ENCODE results near the gene SLC16A11.

The SLC16A11 gene

DNA sequence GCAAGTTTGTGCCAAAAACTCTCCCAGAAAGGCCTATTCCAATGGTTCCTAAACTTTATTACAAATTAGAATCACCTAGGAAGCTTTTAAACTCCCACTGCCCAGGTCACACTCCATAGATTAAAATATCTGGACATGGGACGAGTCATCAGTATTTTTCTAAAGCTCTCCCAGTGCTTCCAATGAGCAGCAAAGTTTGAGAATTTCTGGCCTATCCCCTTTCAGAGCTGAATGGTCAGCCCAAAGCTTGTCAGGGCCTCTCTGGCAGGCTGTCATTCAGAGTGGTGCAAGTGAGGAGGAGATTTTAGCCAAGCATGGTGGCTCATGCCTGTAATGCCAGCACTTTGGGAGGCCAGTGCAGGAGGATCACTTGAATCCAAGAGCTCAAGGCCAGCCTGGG is 18.6 kb downstream of the SLC16A11 start:
- TF ChIP-seq, protein P1, sequence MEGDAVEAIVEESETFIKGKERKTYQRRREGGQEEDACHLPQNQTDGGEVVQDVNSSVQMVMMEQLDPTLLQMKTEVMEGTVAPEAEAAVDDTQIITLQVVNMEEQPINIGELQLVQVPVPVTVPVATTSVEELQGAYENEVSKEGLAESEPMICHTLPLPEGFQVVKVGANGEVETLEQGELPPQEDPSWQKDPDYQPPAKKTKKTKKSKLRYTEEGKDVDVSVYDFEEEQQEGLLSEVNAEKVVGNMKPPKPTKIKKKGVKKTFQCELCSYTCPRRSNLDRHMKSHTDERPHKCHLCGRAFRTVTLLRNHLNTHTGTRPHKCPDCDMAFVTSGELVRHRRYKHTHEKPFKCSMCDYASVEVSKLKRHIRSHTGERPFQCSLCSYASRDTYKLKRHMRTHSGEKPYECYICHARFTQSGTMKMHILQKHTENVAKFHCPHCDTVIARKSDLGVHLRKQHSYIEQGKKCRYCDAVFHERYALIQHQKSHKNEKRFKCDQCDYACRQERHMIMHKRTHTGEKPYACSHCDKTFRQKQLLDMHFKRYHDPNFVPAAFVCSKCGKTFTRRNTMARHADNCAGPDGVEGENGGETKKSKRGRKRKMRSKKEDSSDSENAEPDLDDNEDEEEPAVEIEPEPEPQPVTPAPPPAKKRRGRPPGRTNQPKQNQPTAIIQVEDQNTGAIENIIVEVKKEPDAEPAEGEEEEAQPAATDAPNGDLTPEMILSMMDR (IDR thresholded peaks at IDR 0.05; ENCODE audit: low read depth, low read length) = no peak
- no peak for DNase-seq (ENCODE audit: low read depth in 2 of 2)
- no peak overlapping the region for H3K4me3 ChIP-seq (replicated peaks in 1 of 2; ENCODE audit: low read depth in 2 of 2, low read length in 2 of 2)

DNA sequence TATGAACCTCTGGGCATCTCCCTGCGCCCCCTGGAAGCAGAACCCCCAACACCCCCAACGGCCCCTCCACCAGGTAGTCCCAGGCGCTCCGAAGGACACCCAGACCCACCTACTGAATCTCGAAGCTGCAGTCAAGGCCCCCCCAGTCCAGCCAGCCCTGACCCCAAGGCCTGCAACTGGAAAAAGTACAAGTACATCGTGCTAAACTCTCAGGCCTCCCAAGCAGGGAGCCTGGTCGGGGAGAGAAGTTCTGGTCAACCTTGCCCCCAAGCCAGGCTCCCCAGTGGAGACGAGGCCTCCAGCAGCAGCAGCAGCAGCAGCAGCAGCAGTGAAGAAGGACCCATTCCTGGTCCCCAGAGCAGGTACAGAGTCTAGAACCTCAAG is 19.5 kb downstream of the SLC16A11 start:
- H3K4me3 ChIP-seq (replicated peaks in 1 of 2; ENCODE audit: low read depth in 2 of 2, low read length in 2 of 2) = no peak overlapping the region
- TF ChIP-seq, protein P1 (IDR thresholded peaks at IDR 0.05; ENCODE audit: low read depth, low read length) = no peak
- DNase-seq (ENCODE audit: low read depth in 2 of 2) = no peak

DNA sequence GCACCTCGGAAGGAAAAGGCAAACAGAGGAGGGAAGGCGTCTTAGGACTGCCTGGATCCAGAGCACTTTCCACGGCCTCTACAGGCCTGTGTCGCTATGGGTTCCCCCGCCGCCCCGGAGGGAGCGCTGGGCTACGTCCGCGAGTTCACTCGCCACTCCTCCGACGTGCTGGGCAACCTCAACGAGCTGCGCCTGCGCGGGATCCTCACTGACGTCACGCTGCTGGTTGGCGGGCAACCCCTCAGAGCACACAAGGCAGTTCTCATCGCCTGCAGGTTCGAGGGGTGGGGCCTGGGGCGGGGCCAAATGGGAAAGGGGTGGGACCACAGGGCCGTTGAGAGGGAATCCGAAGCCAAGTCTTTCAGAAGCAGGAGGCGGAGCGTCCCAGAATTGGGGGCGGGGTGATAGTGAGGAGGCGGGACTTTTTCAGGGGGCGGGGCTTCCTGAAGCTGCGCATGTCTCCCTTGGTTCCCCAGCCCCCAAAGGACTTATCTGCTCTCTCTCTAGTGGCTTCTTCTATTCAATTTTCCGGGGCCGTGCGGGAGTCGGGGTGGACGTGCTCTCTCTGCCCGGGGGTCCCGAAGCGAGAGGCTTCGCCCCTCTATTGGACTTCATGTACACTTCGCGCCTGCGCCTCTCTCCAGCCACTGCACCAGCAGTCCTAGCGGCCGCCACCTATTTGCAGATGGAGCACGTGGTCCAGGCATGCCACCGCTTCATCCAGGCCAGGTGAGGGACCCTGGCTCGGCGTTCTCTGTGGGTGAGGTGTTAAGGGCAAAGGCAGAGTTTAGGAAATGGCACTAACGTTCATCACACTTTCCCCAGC is 20.1 kb downstream of the SLC16A11 start:
- TF ChIP-seq, protein P1 (IDR thresholded peaks at IDR 0.05; ENCODE audit: low read depth, low read length) = no peak
- DNase-seq (ENCODE audit: low read depth in 2 of 2) = peak; percentile 91 to 95
- H3K4me3 ChIP-seq (replicated peaks in 1 of 2; ENCODE audit: low read depth in 2 of 2, low read length in 2 of 2) = peak overlapping the region; percentile 25 to 43

DNA sequence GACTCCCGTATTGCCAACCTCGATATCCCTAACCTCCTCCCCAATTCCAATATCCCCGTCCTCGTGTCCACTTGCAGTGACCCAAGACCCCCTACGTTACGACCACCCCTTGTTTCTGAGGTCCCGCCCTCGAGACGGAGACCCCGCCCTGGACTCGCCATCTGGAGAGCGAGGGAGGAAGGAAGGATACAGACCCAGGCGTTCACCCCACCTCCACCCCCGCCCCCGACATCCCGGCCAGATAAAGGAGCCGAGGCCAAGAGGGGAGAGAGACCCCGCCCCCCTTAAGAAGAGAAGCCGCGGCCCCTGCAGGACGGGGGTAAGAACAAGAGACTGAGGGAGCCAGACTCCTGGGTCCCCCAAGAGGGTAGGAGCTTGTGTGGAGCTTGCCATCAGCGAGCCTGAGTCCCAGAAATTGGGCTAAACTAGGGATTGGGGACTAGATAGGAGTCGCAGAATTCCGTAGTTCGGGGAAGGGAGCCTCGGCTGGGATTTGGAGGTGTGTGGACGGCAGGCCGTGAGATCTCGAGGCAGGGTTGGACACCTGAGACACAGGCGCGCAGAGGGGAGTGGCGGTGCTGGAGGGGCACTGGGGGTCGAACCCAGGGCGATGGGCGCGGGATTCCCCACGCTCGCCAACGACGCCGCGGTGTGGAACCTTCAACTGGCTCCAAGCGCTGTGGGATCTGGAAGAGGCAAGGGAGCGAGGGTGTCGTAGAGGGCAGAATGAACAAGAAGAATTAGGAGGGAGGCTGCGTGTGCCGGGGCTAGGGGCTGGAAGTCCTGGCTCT is 20.9 kb downstream of the SLC16A11 start, which contains the start of gene BCL6B:
TSS of gene BCL6B (plus strand) at position 270 of the 791 bp plus-strand sequence. CDS start 622 bp downstream, outside the sequence.
- DNase-seq (ENCODE audit: low read depth in 2 of 2) = no peak
- TF ChIP-seq, protein P1 (IDR thresholded peaks at IDR 0.05; ENCODE audit: low read depth, low read length) = no peak
- H3K4me3 ChIP-seq (replicated peaks in 1 of 2; ENCODE audit: low read depth in 2 of 2, low read length in 2 of 2) = peak within 1 kb of the TSS; percentile 25 to 43

DNA sequence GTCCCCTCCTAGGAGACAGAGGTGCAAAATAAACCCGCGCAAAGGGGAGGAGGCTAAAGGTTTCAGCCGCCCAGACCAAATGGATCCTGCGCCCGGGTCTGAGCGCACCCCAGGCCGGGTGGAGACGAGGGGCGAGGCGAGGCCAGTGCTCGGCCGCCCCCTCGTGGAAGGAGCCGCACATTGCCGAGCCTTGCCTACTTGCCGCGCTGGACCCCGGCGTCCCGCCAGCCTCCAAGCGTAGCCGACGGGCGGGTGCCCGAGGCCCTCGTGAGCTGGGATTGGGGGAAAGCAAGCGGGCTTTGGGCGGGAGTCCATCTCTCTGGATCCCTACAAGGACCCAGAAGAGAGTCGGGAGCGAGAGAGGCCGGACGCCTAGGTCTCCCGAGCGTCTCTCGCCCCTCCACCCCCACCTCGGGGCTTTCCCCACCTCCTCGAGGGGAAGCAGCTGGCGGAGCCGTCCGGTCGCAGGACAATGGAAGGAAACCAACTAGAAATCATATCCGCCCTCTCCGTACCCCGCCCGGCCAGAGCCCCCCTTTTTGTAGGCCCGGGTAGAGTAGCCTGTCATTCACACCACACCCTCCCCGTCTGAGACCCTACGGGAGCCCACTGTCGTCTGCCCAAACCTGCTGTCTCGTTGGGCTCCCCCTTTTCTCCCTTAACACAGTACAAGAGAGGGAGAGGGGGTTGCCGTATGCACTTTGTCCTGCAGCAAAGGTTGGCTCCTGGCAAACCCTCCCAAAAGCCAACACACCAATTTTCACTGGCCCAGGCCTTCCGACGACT is 21.7 kb downstream of the SLC16A11 start:
- TF ChIP-seq, protein P1 (IDR thresholded peaks at IDR 0.05; ENCODE audit: low read depth, low read length) = peak; percentile 89
- peak overlapping the region; percentile 14 to 43 for H3K4me3 ChIP-seq (replicated peaks in 1 of 2; ENCODE audit: low read depth in 2 of 2, low read length in 2 of 2)
- peak; percentile 73 to 74 for DNase-seq (ENCODE audit: low read depth in 2 of 2)

DNA sequence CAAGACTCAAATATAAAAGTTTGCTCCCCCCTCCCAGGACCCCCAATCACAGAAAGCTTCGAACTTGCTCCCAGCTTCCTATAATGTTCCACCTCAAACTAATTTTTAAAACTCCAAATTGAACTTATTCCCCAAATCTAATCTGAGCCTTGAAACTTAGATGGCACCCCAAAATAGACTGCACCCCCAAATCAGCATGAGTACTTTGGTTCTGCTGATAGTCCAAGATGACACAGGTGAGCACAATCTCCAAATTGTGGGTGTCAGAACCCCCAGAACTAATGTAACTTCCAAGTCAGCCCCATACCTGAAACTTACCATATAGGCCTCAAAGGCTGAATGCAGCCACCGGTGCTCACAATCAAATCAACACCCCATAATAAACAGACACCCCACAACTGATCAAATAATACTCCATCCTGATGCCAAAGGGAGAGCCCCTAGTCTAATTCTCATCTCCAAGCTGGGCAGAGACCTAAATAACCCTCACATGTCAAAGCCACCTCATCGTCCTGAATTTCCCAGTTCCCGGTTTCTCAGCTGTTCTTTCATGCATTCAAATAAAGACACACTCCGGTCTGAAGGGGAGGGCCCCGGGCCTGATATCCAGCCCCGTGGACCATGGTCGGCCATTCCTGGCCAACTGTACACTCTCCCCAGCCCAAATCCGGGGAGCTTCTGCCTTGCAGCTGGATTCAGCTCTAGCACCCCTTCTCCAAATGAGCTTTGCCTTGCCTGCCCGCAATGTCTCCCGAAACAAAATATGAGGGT is 22.8 kb downstream of the SLC16A11 start:
- TF ChIP-seq, protein P1 (IDR thresholded peaks at IDR 0.05; ENCODE audit: low read depth, low read length) = no peak
- H3K4me3 ChIP-seq (replicated peaks in 1 of 2; ENCODE audit: low read depth in 2 of 2, low read length in 2 of 2) = peak overlapping the region in 1 of 2 donors; percentile 43
- no peak for DNase-seq (ENCODE audit: low read depth in 2 of 2)
